Dermis microvascular lymphatic vessel endothelial cell (primary cell): ENCODE results near the gene NFKBIL1. TPM values are rescaled to one million over a fixed set of nuclear protein-coding genes. Genes with fewer than 3 reads are reported as not detected.

Experiments used
- DNase-seq, 2 donors: peaks; one replicate each; pipeline versions ENCODE4 v3.0.0 to v3.0.0-alpha.2; 2010; ENCODE audit warnings: low read depth in 2 of 2
- total RNA-seq: library from RNA; depleted of rRNA; stranded (reverse); fragments of >200 nt; gene quantifications from 2 replicates; pipeline ENCODE4 v1.2.1, GENCODE V29; 2014

The NFKBIL1 gene
- total RNA-seq, 1 donor from 2014 or later = 19.8 TPM

- no peak for DNase-seq
These were observed 12.8 kb upstream of the NFKBIL1 start for GRCh38 chr6:31534521-31535040.

- DNase-seq = no peak
These were observed 11.7 kb upstream of the NFKBIL1 start for GRCh38 chr6:31535538-31536324.

DNA sequence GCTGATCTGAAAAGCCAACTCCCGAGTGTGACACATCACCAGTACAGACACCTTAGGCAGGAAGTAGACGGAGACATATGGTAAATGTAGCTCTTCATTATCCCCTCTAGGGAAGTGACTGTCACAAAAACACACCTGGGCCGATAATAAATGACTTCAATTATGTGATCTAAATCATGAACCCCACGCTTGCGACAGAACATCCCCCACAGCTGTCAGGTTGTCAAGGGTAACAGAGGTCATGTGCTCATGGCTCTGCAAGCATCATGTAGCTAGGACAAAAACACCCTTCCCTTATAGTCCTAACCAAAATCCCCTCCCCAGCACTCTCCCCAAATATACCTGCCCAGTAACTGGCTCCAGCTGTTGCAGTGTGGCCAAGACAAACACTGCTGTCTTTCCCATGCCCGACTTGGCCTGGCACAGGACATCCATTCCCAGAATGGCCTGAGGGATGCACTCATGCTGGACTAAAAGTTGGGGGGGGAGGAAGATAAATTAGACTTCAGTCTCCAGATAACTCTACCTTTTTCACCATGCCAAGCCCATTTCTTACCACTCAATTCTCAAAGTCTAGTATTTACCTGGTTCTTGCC lies 8.5 kb upstream of the NFKBIL1 start:
- no peak for DNase-seq

DNA sequence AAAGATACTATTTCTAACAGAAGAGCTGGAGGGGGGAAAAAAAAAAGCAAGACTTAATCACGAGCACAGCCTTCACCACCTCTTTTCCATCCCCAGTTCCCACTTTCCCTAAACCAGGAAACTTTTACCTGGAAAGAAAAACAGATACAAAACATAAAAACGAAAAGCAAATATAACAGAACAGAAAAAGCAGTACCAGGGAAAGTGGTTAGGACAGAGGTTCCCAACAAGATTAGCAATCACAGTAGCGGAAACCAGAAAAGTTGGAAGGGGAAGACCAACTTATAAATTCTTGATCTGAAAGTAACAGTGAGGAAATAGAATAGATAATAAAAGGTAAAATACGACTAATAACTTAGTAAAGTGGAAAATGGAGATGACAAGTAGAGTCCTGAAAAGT lies 6.8 kb upstream of the NFKBIL1 start:
- no peak for DNase-seq

DNA sequence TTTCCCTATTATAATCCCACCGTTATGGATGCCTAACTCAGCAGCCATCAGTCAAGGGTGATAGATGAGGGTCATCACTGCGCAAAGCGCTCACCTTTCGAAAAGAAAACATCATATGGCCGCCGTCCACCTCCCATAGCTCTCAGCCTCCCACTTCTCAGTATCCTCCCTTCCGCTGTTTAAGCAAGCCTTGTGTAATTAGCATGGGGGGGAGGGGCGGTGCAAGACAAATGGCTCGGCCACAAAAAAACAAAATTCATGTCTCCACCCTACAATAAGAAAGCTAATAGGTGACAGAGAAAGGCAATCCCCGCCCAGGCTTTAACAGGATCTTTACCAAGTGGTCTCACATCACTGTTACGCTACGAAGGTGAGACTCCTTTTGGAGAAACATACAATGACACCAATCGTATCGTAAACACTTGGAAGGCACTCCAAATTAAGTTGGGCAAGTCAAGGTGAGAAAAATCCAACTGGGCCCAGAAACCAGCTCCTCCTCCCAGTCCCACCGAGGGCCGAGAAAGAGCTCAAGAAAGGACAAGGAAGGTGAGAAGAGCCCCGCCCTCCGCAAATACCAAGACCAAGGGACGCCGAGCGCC lies 6.2 kb upstream of the NFKBIL1 start:
- peak in 1 of 2 donors; percentile 54 for DNase-seq

DNA sequence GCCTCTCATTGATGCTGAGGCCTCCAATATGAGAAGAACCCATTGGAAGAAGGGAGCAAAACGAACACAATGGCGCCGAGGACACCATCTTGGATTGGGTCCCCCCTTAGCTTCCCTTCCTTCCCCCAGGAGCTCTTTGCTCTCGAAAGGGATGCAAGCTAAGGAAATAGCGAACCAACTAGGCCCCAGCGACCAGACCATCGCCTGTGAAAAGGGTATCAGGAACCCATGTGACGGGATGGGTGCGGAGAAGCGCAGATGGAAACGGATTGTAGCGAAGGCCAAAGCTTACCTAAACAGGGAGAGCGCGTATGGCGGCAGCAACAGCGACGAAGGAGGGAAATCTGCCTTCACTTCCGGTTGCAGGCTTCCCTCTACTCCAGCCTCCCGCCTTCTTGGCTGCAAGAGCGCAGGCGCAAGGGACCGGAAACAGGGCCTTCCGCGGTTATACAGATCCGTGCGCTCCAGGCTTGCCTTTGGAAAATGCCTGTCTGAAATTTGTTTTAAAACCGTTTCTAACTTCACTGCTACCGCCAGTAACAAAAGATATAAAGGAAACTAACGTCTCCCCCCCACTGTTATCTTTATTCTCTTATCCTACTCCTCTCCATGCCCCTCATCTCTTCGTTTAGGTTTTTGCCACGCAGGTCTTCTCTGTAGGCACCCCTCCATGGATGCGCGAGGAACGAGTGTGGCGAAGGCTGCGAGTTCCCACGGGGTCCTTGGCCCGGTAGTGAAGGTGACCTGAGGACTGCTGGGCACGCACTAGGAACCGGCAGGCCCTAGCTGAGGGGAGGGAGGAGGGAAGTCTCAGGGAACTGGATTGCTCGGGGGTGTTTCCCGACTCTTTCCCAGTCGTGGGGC lies 5.5 kb upstream of the NFKBIL1 start, which contains the start of gene DDX39B:
Gene DDX39B, minus strand, starts transcription at position 346 of the 864 bp plus-strand sequence. CDS start 1,471 bp downstream, outside the sequence.
- DNase-seq = peak; percentile 94 to 98

DNA sequence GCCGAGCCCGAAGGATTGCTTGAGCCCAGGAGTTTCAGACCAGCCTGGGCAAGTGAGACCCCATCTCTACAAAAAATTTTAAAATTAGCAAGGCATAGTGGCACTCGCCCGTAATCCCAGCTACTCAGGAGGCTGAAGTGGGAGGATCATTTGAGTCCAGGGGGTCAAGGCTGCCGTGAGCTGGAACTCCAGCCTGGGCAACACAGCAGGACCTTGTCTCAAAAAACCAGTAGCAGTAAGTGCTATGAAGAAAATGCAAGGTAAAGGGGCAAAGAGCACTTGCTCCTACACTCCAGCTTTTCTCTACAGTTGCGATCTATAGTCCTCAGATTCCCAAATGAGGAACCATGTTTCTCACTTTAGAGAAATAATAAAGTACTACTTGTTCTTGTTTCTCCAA lies 3.8 kb upstream of the NFKBIL1 start:
- no peak for DNase-seq

GRCh38 chr6:31544676-31545075 lies 2.7 kb upstream of the NFKBIL1 start:
- DNase-seq = no peak

GRCh38 chr6:31545291-31545690 lies 2.1 kb upstream of the NFKBIL1 start:
- no peak for DNase-seq

GRCh38 chr6:31546339-31546957 lies 960 bp upstream of the NFKBIL1 start, which contains the start of gene ATP6V1G2:
Gene ATP6V1G2, minus strand, starts transcription at chr6:31546608. Its CDS starts 49 bp downstream, at chr6:31546559.
- peak; percentile 76 to 89 for DNase-seq

- no peak for DNase-seq
These were observed 527 bp downstream of the NFKBIL1 start for GRCh38 chr6:31547727-31548543.

- no peak for DNase-seq
These were observed 1.1 kb downstream of the NFKBIL1 start for GRCh38 chr6:31548544-31548873.

- peak; percentile 40 to 86 for DNase-seq
These were observed 4.0 kb downstream of the NFKBIL1 start for GRCh38 chr6:31551371-31551770.

- DNase-seq = no peak
These were observed 8.9 kb downstream of the NFKBIL1 start for GRCh38 chr6:31556307-31556706.

DNA sequence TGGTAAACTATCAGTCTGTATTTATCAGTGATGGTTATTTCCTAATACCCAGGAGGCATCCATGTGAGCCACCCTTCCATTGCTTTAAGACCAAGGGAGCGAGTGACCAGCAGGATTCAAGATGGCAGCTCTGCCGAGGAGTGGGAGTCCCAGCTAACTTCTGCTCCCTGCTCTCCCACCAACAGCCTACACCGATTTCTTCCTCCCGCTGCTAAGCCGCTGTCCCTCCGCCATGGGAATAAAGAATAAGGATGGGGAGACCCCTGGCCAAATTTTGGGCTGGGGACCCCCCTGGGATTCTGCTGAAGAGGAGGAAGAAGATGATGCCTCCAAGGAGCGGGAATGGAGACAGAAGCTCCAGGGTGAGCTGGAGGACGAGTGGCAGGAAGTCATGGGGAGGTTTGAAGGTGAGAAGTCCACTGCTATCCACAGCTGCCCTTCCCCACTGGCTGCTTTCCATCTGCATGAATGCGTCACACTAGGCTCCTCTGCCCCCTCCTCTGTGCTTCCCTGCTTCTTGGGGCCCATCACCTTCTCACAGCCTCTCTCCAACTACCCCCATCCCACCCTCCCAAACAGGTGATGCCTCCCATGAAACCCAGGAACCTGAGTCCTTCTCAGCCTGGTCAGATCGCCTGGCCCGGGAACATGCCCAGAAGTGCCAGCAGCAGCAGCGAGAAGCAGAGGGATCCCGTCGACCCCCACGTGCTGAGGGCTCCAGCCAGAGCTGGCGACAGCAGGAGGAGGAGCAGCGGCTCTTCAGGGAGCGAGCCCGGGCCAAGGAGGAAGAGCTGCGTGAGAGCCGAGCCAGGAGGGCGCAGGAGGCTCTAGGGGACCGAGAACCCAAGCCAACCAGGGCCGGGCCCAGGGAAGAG lies 10.3 kb downstream of the NFKBIL1 start:
- peak in 1 of 2 donors; percentile 46 for DNase-seq

DNA sequence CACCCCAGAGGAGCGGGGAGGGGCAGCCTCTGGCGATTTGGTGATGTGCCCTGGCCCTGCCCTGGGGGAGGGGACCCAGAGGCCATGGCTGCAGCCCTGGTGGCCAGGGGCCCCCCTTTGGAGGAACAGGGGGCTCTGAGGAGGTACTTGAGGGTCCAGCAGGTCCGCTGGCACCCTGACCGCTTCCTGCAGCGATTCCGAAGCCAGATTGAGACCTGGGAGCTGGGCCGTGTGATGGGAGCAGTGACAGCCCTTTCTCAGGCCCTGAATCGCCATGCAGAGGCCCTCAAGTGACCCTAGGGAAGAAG lies 10.9 kb downstream of the NFKBIL1 start:
- no peak for DNase-seq

DNA sequence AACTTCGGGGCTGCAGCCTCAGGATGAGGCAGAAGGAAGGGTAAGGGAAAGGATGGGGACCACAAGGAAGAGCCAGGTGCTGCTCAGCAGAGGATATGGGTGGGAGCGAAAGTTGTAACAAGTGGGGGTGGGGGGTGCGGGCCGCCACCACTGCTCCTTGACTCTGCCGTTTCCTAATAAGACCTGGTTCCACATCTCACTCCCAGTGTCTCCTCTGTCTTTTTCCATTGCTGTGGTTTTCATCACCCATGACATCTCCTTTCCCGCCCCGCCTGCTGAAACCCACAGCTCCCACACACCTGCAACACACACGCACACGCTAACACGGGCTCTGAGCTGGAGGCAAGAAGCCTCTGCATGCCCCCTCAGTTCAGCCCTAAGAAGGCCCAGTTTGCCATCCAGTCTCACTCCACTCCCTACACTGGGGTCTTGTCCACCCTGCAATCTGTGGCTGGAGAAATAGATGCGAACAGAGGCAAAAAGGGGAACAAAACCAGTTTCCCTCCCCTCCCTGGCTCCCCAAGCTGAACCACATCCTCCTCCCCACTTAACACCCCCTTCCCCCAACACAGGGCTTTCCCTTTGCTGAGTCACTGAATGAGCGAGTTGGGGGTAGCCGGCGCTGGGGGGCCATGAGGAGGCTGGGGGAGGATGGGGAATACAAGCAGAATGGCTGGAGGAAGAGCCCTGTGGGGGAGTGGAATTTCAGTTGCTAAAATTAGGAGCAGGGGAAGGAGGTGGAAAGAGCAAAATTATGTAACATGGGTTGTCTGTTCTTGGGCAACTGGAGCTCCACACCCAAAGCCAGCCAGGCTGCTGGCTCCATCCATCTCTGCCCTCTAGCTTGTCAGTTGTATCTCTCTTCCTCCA lies 11.5 kb downstream of the NFKBIL1 start:
- peak in 1 of 2 donors; percentile 61 for DNase-seq

DNA sequence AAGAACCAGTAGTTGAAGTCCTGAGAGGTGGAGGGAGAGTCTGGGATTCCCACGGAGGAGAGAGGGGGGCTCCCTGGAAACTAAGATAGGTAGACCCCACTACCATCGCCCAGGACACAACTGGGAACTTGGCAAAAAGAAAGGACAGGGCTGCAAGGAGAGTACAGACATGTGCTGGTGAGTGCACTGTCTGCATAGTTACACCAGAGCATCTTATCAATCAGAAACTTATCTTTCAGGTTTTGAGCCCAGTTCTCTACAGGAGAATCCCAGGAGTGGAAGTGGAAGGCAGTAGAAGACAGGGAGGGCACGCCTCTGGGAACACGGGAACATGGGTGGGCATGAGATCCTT lies 12.2 kb downstream of the NFKBIL1 start:
- DNase-seq = no peak
